H9 (cell line): ENCODE measurements around the gene KCTD4. TPM values are rescaled to one million over a fixed set of nuclear protein-coding genes. Genes with fewer than 3 reads are reported as not detected.
"Not testable (repeated sequence)": the region's sequence is repeated elsewhere in the genome, so short reads cannot be mapped to it uniquely, and the experiment has no call there.

Source experiments
- DNase-seq: peaks from one replicate; pipeline ENCODE4 v3.0.0-alpha.2; 2017
- H2AFZ ChIP-seq: one replicate; pipeline ENCODE4 v1.6.1; 2013; ENCODE audit warnings: mild to moderate bottlenecking, low read length, control low read depth, moderate library complexity
- H2AK5ac ChIP-seq: 2 replicates; pipeline ENCODE4 v1.6.1; 2013; ENCODE audit warnings: low read length, control low read depth, mixed read lengths; ENCODE audit not compliant: insufficient read length
- H2BK120ac ChIP-seq: one replicate; pipeline ENCODE4 v1.6.1; 2013; ENCODE audit warnings: low read depth, mild to moderate bottlenecking, low read length, control low read depth, inconsistent platforms; ENCODE audit not compliant: poor library complexity, severe bottlenecking
- H2BK12ac ChIP-seq: 2 replicates; pipeline ENCODE4 v1.6.1; 2013; ENCODE audit warnings: low read length, control low read depth, mixed read lengths, low read depth; ENCODE audit not compliant: insufficient read length
- H2BK15ac ChIP-seq: 2 replicates; pipeline ENCODE4 v1.6.1; 2013; ENCODE audit warnings: low read depth, low read length, control low read depth
- H2BK20ac ChIP-seq: one replicate; pipeline ENCODE4 v1.6.1; 2013; ENCODE audit warnings: low read depth, mild to moderate bottlenecking, low read length, control low read depth, inconsistent platforms; ENCODE audit not compliant: poor library complexity, severe bottlenecking
- H2BK5ac ChIP-seq: 2 replicates; pipeline ENCODE4 v1.6.1; 2013; ENCODE audit warnings: low read length, control low read depth, mixed read lengths; ENCODE audit not compliant: insufficient read length
- H3K14ac ChIP-seq: 2 replicates; pipeline ENCODE4 v1.6.1; 2013; ENCODE audit warnings: low read length, control low read depth; ENCODE audit not compliant: insufficient read depth
- H3K18ac ChIP-seq: 2 replicates; pipeline ENCODE4 v1.6.1; 2013; ENCODE audit warnings: low read depth, mild to moderate bottlenecking, mixed read lengths, low read length, control low read depth; ENCODE audit not compliant: insufficient read length
- H3K23ac ChIP-seq: 2 replicates; pipeline ENCODE4 v1.6.1; 2013; ENCODE audit warnings: low read length, control low read depth, mixed read lengths, low read depth; ENCODE audit not compliant: insufficient read length
- H3K23me2 ChIP-seq: 2 replicates; pipeline ENCODE4 v1.6.1; 2013; ENCODE audit warnings: low read depth, mild to moderate bottlenecking, mixed read lengths, low read length, control low read depth; ENCODE audit not compliant: insufficient read length, poor library complexity, severe bottlenecking
- H3K27ac ChIP-seq: 2 replicates; pipeline ENCODE4 v1.5.1; 2013; ENCODE audit warnings: low read length, control low read depth, mixed read lengths, low read depth; ENCODE audit not compliant: insufficient read length
- H3K27me3 ChIP-seq: 2 replicates; pipeline ENCODE4 v1.6.1; 2013; ENCODE audit warnings: low read length, control low read depth, inconsistent platforms; ENCODE audit not compliant: insufficient read depth
- H3K4ac ChIP-seq: 2 replicates; pipeline ENCODE4 v1.6.1; 2013; ENCODE audit warnings: low read depth, mild to moderate bottlenecking, control low read depth, inconsistent platforms, low read length, moderate library complexity
- H3K4me1 ChIP-seq: 2 replicates; pipeline ENCODE4 v1.6.1; 2013; ENCODE audit warnings: low read length, control low read depth, inconsistent platforms; ENCODE audit not compliant: insufficient read depth
- H3K4me2 ChIP-seq: 2 replicates; pipeline ENCODE4 v1.6.1; 2013; ENCODE audit warnings: low read length, control low read depth, mixed read lengths; ENCODE audit not compliant: insufficient read length, insufficient read depth
- H3K56ac ChIP-seq: 2 replicates; pipeline ENCODE4 v1.6.1; 2013; ENCODE audit warnings: low read depth, mild to moderate bottlenecking, mixed read lengths, low read length, control low read depth; ENCODE audit not compliant: insufficient read length
- H3K79me1 ChIP-seq: 2 replicates; pipeline ENCODE4 v1.6.1; 2013; ENCODE audit warnings: low read depth, mild to moderate bottlenecking, moderate library complexity, low read length, control low read depth, inconsistent platforms; ENCODE audit not compliant: insufficient read depth, poor library complexity, severe bottlenecking
- H3K79me2 ChIP-seq: 2 replicates; pipeline ENCODE4 v1.6.1; 2013; ENCODE audit warnings: low read length, control low read depth, inconsistent platforms; ENCODE audit not compliant: insufficient read depth
- H3K9ac ChIP-seq: 2 replicates; pipeline ENCODE4 v1.6.1; 2013; ENCODE audit warnings: low read length, control low read depth, mixed read lengths; ENCODE audit not compliant: insufficient read length; ENCODE audit errors: extremely low read depth
- H3K9me3 ChIP-seq: one replicate; pipeline ENCODE4 v1.6.1; 2013; ENCODE audit warnings: low read depth, low read length, inconsistent platforms; ENCODE audit not compliant: control insufficient read depth
- H3T11ph ChIP-seq: one replicate; pipeline ENCODE4 v1.6.1; 2013; ENCODE audit warnings: mild to moderate bottlenecking, low read length, control low read depth, inconsistent platforms
- H4K20me1 ChIP-seq: one replicate; pipeline ENCODE4 v1.6.1; 2013; ENCODE audit not compliant: control insufficient read depth, insufficient read length, insufficient read depth
- H4K5ac ChIP-seq: 2 replicates; pipeline ENCODE4 v1.6.1; 2013; ENCODE audit warnings: low read depth, mild to moderate bottlenecking, mixed read lengths, low read length, control low read depth; ENCODE audit not compliant: insufficient read length
- H4K8ac ChIP-seq: replicated peaks from 2 replicates; pipeline ENCODE4 v1.6.1; 2013; ENCODE audit warnings: low read length, control low read depth, mixed read lengths, low read depth; ENCODE audit not compliant: insufficient read length
- H4K91ac ChIP-seq: 2 replicates; pipeline ENCODE4 v1.6.1; 2013; ENCODE audit warnings: low read depth, mild to moderate bottlenecking, moderate library complexity, mixed read lengths, low read length, control low read depth; ENCODE audit not compliant: insufficient read length
- H3K27ac Mint-ChIP-seq, 3 experiments: 2 replicates in 2 of 3; 3 replicates in 1 of 3; pipeline ENCODE4 v1.8.0; 2020 to 2021; ENCODE audit warnings: mixed read lengths in 3 of 3, mild to moderate bottlenecking in 1 of 3, moderate library complexity in 1 of 3
- H3K27me3 Mint-ChIP-seq: 2 replicates; pipeline ENCODE4 v1.8.0; 2021; ENCODE audit warnings: low read depth, mild to moderate bottlenecking, moderate library complexity, mixed read lengths
- H3K36me3 Mint-ChIP-seq, 3 experiments: 2 replicates in 2 of 3; 3 replicates in 1 of 3; pipeline ENCODE4 v1.8.0; 2020 to 2021; ENCODE audit warnings: low read depth in 3 of 3, mixed read lengths in 3 of 3; ENCODE audit not compliant: insufficient read depth in 1 of 3
- H3K4me1 Mint-ChIP-seq, 2 experiments: 2 replicates each; pipeline ENCODE4 v1.8.0; 2020; ENCODE audit warnings: mixed read lengths in 2 of 2
- H3K4me3 Mint-ChIP-seq, 2 experiments: 2 replicates in 1 of 2; 3 replicates in 1 of 2; pipeline ENCODE4 v1.8.0; 2020 to 2021; ENCODE audit warnings: mild to moderate bottlenecking in 2 of 2, mixed read lengths in 2 of 2, moderate library complexity in 1 of 2
- H3K9me3 Mint-ChIP-seq, 2 experiments: 2 replicates in 1 of 2; 3 replicates in 1 of 2; pipeline ENCODE4 v1.8.0; 2020; ENCODE audit warnings: mild to moderate bottlenecking in 2 of 2, mixed read lengths in 2 of 2, moderate library complexity in 1 of 2
- WGBS: extraction: QIAGEN DNeasy Blood & Tissue Kit; methylation state at CpG from one replicate; pipeline ENCODE4 v1.1.7; 2013; ENCODE audit warnings: missing lambda C conversion rate, low lambda C conversion rate, mixed read lengths; ENCODE audit not compliant: insufficient read length; ENCODE audit errors: extremely low coverage; 5-methylcytosine and 5-hydroxymethylcytosine counted together
- total RNA-seq: library from RNA; stranded (reverse); gene quantifications from 2 replicates; pipeline ENCODE4 v1.2.1, GENCODE V29; 2021

KCTD4 gene
- total RNA-seq, 1 experiment from 2014 or later, result not detected

- not testable (repeated sequence) for H4K8ac ChIP-seq, H2BK15ac ChIP-seq, H3K18ac ChIP-seq, H3K27me3 Mint-ChIP-seq, H2BK5ac ChIP-seq, H3K27ac Mint-ChIP-seq, H3K4me1 Mint-ChIP-seq, H3K27me3 ChIP-seq, H2BK12ac ChIP-seq, H4K20me1 ChIP-seq, H3K23ac ChIP-seq, H3K56ac ChIP-seq, DNase-seq, H3K9me3 Mint-ChIP-seq, H2BK120ac ChIP-seq, H3K9me3 ChIP-seq, H3K27ac ChIP-seq, H3K79me2 ChIP-seq, H2AK5ac ChIP-seq, H3K4me1 ChIP-seq, H2AFZ ChIP-seq, H3K79me1 ChIP-seq, H4K91ac ChIP-seq, H2BK20ac ChIP-seq, H3T11ph ChIP-seq, H3K4ac ChIP-seq, H3K14ac ChIP-seq, H3K23me2 ChIP-seq, H3K4me3 Mint-ChIP-seq, H3K4me2 ChIP-seq, H4K5ac ChIP-seq, H3K9ac ChIP-seq
- H3K36me3 Mint-ChIP-seq, result peaks cover 5 to 15% (median 6%) of the 10 kb centered on the region in 3 experiments; a peak in 5 of 7 replicates
- WGBS, result no CpG with 5 or more reads among the region's 4 CpGs
Observed at GRCh38 chr13:45189077-45189476, 11.8 kb downstream of the KCTD4 start.
